ENCODE measurements around the gene SASH1.

Gene SASH1

GRCh38 chr6:148530976-148531375 is 188.3 kb downstream of the SASH1 start (continued):
- TF ChIP-seq PRDM10 (tag by site-specific recombination; IDR thresholded peaks at IDR 0.05), result no peak
- TF ChIP-seq ZNF514 (tag by site-specific recombination; IDR thresholded peaks at IDR 0.05), result no peak
- no peak for TF ChIP-seq ZNF561 (tag by site-specific recombination; IDR thresholded peaks at IDR 0.05; ENCODE audit: borderline replicate concordance)

- POLR2A ChIA-PET, result no interaction called here
- H3K4me1 ChIP-seq (ENCODE audit: control insufficient read depth, insufficient read depth, low read length), result no peaks in the 10 kb centered on the region
- TF ChIP-seq ZNF112 (tag by site-specific recombination; IDR thresholded peaks at IDR 0.05) (no peak), ZNF175 (tag by site-specific recombination; IDR thresholded peaks at IDR 0.05) (no peak), ZNF596 (tag by site-specific recombination; IDR thresholded peaks at IDR 0.05) (no peak), ZNF654 (tag by site-specific recombination; IDR thresholded peaks at IDR 0.05; ENCODE audit: low read depth) (no peak), GLI2 (tag by site-specific recombination; IDR thresholded peaks at IDR 0.05; ENCODE audit: borderline replicate concordance, low read depth) (no peak), ZBTB20 (tag by site-specific recombination; IDR thresholded peaks at IDR 0.05) (no peak), ZNF266 (tag by site-specific recombination; IDR thresholded peaks at IDR 0.05; ENCODE audit: low read depth) (no peak), ZNF510 (tag by site-specific recombination; IDR thresholded peaks at IDR 0.05; ENCODE audit: insufficient replicate concordance) (no peak), ZNF776 (tag by site-specific recombination; IDR thresholded peaks at IDR 0.05; ENCODE audit: borderline replicate concordance) (no peak), ZNF704 (tag by site-specific recombination; IDR thresholded peaks at IDR 0.05) (no peak), SALL2 (tag by site-specific recombination; IDR thresholded peaks at IDR 0.05; ENCODE audit: borderline replicate concordance) (no peak), ZNF521 (tag by site-specific recombination; IDR thresholded peaks at IDR 0.05) (no peak), MYNN (tag by site-specific recombination; IDR thresholded peaks at IDR 0.05; ENCODE audit: borderline replicate concordance) (no peak)
- no peaks in the 10 kb centered on the region for H3K9me3 ChIP-seq (ENCODE audit: control insufficient read depth, insufficient read depth, low read depth, low read length)
- peaks cover 5 to 73% of the 10 kb centered on the region in 2 experiments for H3K36me3 ChIP-seq (ENCODE audit: control insufficient read depth in 2 of 2, insufficient read depth in 1 of 2, low read length in 2 of 2)
- H3K4me3 ChIP-seq (ENCODE audit: low read depth, low read length), result no peak overlapping the region
- H3K27ac ChIP-seq (ENCODE audit: extremely low read depth, low read depth, low read length), result no peak overlapping the region
- CTCF ChIA-PET, result interaction anchor here (0.6 kb wide), 1 partner anchor 1474 kb away, joined by 4 read pairs; no protein-coding TSS in a partner anchor
These were observed 190.1 kb downstream of the SASH1 start for GRCh38 chr6:148532698-148533097.

GRCh38 chr6:148533309-148534107 is 190.9 kb downstream of the SASH1 start:
- ChIA-PET CTCF (interaction anchor here (0.5 to 0.8 kb wide), 2 partner anchors 26 to 495 kb away, joined by 3 to 4 read pairs; no protein-coding TSS in a partner anchor), POLR2A (no interaction called here)
- Histone ChIP-seq H3K36me3 (ENCODE audit: control insufficient read depth in 2 of 2, insufficient read depth in 1 of 2, low read length in 2 of 2) (peaks cover 5 to 74% of the 10 kb centered on the region in 2 experiments), H3K9me3 (ENCODE audit: control insufficient read depth, insufficient read depth, low read depth, low read length) (no peaks in the 10 kb centered on the region), H3K4me1 (ENCODE audit: control insufficient read depth, insufficient read depth, low read length) (no peaks in the 10 kb centered on the region), H3K27ac (ENCODE audit: extremely low read depth, low read depth, low read length) (no peak overlapping the region), H3K4me3 (ENCODE audit: low read depth, low read length) (no peak overlapping the region)
- TF ChIP-seq ZNF544 (tag by site-specific recombination; IDR thresholded peaks at IDR 0.05), result no peak
- no peak for TF ChIP-seq HOXC10 (CRISPR knock-in tag; IDR thresholded peaks at IDR 0.05)
- no peak for TF ChIP-seq GLIS2 (tag by site-specific recombination; IDR thresholded peaks at IDR 0.05)
- no peak for TF ChIP-seq MZF1 (tag by site-specific recombination; IDR thresholded peaks at IDR 0.05; ENCODE audit: borderline replicate concordance)
- TF ChIP-seq ZNF211 (tag by site-specific recombination; IDR thresholded peaks at IDR 0.05; ENCODE audit: low read depth), result no peak
- no peak for TF ChIP-seq SP2 (tag by site-specific recombination; IDR thresholded peaks at IDR 0.05)
- no peak for TF ChIP-seq ZNF239 (tag by site-specific recombination; IDR thresholded peaks at IDR 0.05)
- TF ChIP-seq ZNF202 (tag by site-specific recombination; IDR thresholded peaks at IDR 0.05; ENCODE audit: borderline replicate concordance), result no peak
- TF ChIP-seq ZIC2 (tag by site-specific recombination; IDR thresholded peaks at IDR 0.05), result no peak
- TF ChIP-seq KLF8 (tag by site-specific recombination; IDR thresholded peaks at IDR 0.05), result no peak
- no peak for TF ChIP-seq GLI2 (tag by site-specific recombination; IDR thresholded peaks at IDR 0.05; ENCODE audit: borderline replicate concordance, low read depth)
- no peak for TF ChIP-seq ZNF610 (tag by site-specific recombination; IDR thresholded peaks at IDR 0.05; ENCODE audit: borderline replicate concordance)
- no peak for TF ChIP-seq ZNF658 (tag by site-specific recombination; IDR thresholded peaks at IDR 0.05)
- TF ChIP-seq ZNF473 (tag by site-specific recombination; IDR thresholded peaks at IDR 0.05), result no peak

All from HEK293 (cell line).